ENCODE results near the gene CUBN.
A peak's percentile ranks its signal among the peaks of the same experiment; 100 is the strongest.

Gene CUBN

DNA sequence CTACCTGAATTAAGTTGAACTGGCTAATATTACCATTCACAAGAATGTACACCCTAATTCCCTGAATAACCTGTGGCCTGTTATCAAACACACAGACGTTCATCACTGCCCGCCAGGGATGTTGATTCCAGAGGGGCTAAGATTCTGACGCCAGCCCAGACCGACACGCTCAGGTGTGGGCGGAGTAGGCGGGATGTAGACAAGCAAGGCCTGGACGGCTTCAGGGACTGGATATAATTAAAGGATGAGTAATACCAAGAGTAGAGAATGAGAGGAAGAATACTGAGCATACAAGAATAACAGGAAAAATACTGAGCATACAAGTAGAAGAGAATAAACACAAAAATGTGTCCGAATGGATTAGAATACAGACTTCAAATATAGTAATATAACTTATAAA lies 29.0 kb downstream of the CUBN start:
- Histone ChIP-seq H3K4me3 (no peak overlapping the region), H3K27ac (peak overlapping the region in 1 of 2 donors; percentile 20)
- TF ChIP-seq, protein P1, sequence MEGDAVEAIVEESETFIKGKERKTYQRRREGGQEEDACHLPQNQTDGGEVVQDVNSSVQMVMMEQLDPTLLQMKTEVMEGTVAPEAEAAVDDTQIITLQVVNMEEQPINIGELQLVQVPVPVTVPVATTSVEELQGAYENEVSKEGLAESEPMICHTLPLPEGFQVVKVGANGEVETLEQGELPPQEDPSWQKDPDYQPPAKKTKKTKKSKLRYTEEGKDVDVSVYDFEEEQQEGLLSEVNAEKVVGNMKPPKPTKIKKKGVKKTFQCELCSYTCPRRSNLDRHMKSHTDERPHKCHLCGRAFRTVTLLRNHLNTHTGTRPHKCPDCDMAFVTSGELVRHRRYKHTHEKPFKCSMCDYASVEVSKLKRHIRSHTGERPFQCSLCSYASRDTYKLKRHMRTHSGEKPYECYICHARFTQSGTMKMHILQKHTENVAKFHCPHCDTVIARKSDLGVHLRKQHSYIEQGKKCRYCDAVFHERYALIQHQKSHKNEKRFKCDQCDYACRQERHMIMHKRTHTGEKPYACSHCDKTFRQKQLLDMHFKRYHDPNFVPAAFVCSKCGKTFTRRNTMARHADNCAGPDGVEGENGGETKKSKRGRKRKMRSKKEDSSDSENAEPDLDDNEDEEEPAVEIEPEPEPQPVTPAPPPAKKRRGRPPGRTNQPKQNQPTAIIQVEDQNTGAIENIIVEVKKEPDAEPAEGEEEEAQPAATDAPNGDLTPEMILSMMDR (IDR thresholded peaks at IDR 0.05): no peak
- DNase-seq (ENCODE audit: low spot score): no peak

DNA sequence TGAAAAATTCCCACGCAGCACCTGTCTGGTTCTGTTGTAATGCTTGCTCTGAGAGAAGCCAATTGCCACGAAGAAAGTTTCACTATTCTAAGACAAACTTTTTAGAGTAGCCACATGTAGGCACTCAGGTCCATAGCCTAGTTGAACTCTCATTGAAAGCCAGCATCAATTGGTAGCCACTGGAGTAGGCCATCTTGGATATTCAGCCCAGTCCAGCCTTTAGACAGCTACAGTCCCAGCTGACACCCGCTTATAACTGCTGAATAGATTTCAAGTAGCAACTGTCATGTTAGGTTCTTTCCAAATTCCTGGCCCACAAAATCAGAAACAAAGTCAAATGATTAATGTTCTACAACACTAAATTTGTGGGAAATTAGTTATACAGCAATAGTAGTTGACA lies 31.6 kb downstream of the CUBN start:
- TF ChIP-seq, protein P1 (IDR thresholded peaks at IDR 0.05): no peak
- peak overlapping the region; percentile 21 to 40 for H3K27ac ChIP-seq
- no peak overlapping the region for H3K4me3 ChIP-seq
- DNase-seq (ENCODE audit: low spot score): no peak

DNA sequence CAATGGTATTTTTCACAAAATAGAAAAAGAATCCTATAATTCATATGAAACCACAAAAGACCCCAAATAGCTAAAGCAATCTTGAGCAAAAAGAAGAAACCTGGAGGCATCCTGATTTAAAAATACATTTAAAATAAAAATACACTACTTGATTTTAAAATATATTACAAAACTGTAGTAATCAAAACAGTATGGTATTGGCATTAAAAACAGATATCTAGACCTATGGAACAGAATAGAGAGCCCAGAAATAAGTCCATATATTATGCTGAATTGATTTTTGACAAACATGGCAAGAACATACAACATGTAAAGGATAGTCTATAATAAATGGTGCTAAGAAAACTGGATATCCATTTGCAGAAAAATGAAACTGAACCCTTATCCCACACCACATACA lies 34.8 kb downstream of the CUBN start:
- no peak overlapping the region for H3K4me3 ChIP-seq
- no peak overlapping the region for H3K27ac ChIP-seq
- TF ChIP-seq, protein P1 (IDR thresholded peaks at IDR 0.05): no peak
- DNase-seq (ENCODE audit: low spot score): no peak

DNA sequence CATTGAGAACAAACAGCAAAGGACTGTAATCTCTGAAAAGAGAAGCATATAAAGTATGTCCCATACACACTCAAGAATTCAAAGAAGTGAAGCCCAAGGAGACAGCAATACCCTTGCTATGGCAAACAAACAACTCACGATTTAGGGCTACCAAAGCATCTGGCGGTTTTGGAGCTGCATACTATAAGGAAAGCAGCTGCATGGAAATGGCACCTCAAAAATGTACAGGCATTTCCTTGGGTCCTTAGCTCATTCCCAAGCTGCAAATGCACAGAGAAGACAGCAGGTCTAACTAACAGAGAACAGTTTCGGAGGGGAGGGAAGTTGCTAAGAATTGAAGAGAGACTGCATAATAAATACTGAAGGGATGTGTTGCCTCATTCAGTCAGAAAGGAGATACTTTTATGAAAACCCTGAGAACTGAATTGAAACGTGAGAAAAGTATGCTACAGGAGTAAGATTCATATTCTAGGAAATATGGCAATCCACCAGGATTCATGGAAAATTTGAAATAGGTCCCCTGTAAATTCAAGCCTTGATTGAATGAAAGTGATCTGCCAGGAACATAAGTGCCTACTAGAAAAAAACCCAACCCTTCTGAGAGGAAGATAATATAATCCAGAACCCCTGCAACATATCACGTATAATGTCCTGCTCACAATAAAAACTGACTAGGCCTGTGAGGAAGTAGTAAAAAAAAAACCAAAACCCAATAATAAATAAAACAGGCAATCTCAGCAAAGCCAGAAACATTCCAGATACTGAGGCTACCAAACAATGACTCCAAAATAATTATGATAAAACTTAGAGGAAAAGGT lies 36.4 kb downstream of the CUBN start:
- no peak overlapping the region for H3K27ac ChIP-seq
- no peak for DNase-seq (ENCODE audit: low spot score)
- H3K4me3 ChIP-seq: no peak overlapping the region
- TF ChIP-seq, protein P1 (IDR thresholded peaks at IDR 0.05): no peak

DNA sequence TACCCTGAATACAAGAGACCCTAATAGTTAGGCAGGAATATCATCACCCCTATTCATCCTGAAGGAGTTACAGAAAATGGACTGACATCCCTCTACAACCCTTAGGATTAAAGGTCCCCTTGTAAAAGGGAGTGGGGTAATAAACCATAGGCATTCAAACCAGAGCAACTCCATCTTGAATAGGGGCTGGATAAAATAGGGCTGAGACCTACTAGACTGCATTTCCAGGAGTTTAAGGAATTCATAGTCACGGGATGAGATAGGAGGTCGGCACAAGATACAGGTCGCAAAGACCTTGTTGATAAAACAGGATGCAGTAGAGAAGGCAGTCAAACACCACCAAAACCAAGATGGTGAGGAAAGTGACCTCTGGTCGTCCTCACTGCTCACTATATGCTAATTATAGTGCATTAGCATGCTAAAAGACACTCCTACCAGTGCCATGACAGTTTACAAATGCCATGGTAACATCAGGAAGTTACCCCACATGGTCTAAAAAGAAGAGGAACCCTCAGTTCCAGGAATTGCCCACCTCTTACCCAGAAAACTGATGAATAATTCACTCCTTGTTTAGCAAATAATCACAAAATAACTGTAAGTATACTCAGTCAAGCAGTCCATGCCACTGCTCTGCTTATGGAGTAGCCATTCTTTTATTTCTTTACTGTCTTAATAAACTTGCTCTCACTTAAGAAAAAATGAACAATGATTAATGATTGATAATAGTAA lies 37.2 kb downstream of the CUBN start:
- TF ChIP-seq, protein P1 (IDR thresholded peaks at IDR 0.05): no peak
- DNase-seq (ENCODE audit: low spot score): no peak
- Histone ChIP-seq H3K27ac (no peak overlapping the region), H3K4me3 (no peak overlapping the region)

DNA sequence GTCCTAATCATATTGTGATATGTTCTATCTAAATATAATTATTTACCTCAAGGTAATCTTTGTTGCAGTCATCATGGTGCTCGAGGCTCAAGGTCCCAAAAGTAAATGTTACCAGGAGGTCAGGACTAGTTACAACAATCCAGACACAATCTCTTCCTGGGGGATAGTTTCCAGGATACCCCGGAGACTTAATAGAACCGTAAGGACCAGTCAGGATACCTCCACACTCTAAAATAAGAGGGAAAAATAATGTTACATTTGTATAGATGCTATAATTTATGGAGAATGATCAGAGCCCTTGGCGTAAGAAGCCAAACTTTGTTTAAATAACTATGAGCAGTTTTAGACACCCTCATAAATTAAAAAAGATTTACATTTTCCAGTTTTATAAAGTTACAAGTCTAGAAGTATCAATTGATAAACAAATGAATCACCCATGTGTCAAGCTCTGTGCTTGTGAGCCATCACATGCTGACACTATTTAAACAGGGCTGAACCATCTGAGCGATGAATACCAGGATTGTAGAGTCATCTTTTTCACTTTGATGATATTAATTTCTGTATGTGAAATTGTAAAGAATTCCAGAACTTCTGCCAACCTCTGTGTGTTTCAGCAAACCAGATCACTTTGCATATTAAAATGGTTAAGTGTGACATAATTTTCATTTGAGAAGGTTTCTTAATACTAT lies 41.3 kb downstream of the CUBN start:
- TF ChIP-seq, protein P1 (IDR thresholded peaks at IDR 0.05): no peak
- DNase-seq (ENCODE audit: low spot score): no peak
- H3K4me3 ChIP-seq: no peak overlapping the region
- H3K27ac ChIP-seq: no peak overlapping the region

Measured in coronary artery (tissue), 2 donors.